ENCODE measurements around the gene UGT1A8. TPM values are rescaled to one million over a fixed set of nuclear protein-coding genes. Genes with fewer than 3 reads are reported as not detected.
A peak's percentile ranks its signal among the peaks of the same experiment; 100 is the strongest.

UGT1A8 gene
- total RNA-seq, 1 experiment from 2014 or later, result 0.17 TPM

- peak overlapping the region; percentile 4; the same call in 1 of the 2 replicates for H3K4me3 ChIP-seq
- peaks cover 36% of the 10 kb centered on the region for H3K79me2 ChIP-seq (ENCODE audit: low read depth)
- POLR2A ChIA-PET (ENCODE audit: unreplicated experiment), result interaction anchor here (0.5 to 1.7 kb wide), 3 partner anchors 26 to 201 kb away, joined by 3 to 14 read pairs (median 6); no protein-coding TSS in a partner anchor
- H2AFZ ChIP-seq, result no peak overlapping the region
- CTCF ChIA-PET, result no interaction called here
- no peaks in the 10 kb centered on the region for H4K20me1 ChIP-seq (ENCODE audit: insufficient read depth)
- no peaks in the 10 kb centered on the region for H3K27me3 ChIP-seq (ENCODE audit: insufficient read depth, low read depth)
- H3K4me2 ChIP-seq, result peak overlapping the region; percentile 96
- H3F3A ChIP-seq (ENCODE audit: insufficient read depth, low read depth), result peaks cover 63% of the 10 kb centered on the region
- peaks cover 35% of the 10 kb centered on the region for H3K4me1 ChIP-seq (replicated peaks; ENCODE audit: insufficient read depth)
- no TSS peak for BruUV-seq (replicated peaks)
- no peaks in the 10 kb centered on the region for H3K9me2 ChIP-seq (ENCODE audit: insufficient read depth)
- peak; percentile 25 to 80 for DNase-seq
- peaks cover 25% of the 10 kb centered on the region for H3K36me3 ChIP-seq (ENCODE audit: low read depth)
- TF ChIP-seq, protein P1, sequence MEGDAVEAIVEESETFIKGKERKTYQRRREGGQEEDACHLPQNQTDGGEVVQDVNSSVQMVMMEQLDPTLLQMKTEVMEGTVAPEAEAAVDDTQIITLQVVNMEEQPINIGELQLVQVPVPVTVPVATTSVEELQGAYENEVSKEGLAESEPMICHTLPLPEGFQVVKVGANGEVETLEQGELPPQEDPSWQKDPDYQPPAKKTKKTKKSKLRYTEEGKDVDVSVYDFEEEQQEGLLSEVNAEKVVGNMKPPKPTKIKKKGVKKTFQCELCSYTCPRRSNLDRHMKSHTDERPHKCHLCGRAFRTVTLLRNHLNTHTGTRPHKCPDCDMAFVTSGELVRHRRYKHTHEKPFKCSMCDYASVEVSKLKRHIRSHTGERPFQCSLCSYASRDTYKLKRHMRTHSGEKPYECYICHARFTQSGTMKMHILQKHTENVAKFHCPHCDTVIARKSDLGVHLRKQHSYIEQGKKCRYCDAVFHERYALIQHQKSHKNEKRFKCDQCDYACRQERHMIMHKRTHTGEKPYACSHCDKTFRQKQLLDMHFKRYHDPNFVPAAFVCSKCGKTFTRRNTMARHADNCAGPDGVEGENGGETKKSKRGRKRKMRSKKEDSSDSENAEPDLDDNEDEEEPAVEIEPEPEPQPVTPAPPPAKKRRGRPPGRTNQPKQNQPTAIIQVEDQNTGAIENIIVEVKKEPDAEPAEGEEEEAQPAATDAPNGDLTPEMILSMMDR (conservative IDR thresholded peaks at IDR 0.05), result no peak
- TF ChIP-seq EZH2 (IDR thresholded peaks at IDR 0.05; ENCODE audit: low read depth), result no peak
- intact Hi-C loops (cut with micrococcal nuclease; ENCODE audit: unreplicated experiment), result no loop called here
- H3K27ac ChIP-seq, result peak overlapping the region; percentile 97
- no peaks in the 10 kb centered on the region for H3K9me3 ChIP-seq (ENCODE audit: insufficient read depth, low read depth)
These were observed 72.1 kb downstream of the UGT1A8 start for GRCh38 chr2:233689501-233689900.

GRCh38 chr2:233690444-233690843 is 73.0 kb downstream of the UGT1A8 start:
- H3F3A ChIP-seq (ENCODE audit: insufficient read depth, low read depth), result peaks cover 72% of the 10 kb centered on the region
- no peak overlapping the region for H2AFZ ChIP-seq
- peak overlapping the region; percentile 96 for H3K4me2 ChIP-seq
- peaks cover 29% of the 10 kb centered on the region for H3K36me3 ChIP-seq (ENCODE audit: low read depth)
- peak overlapping the region; percentile 69; the same call in 1 of the 2 replicates for H3K4me3 ChIP-seq
- CTCF ChIA-PET, result interaction anchor here (0.6 to 0.7 kb wide), 2 partner anchors 47 to 309 kb away, joined by 3 read pairs; no protein-coding TSS in a partner anchor
- no peaks in the 10 kb centered on the region for H3K9me3 ChIP-seq (ENCODE audit: insufficient read depth, low read depth)
- no peaks in the 10 kb centered on the region for H4K20me1 ChIP-seq (ENCODE audit: insufficient read depth)
- H3K9me2 ChIP-seq (ENCODE audit: insufficient read depth), result no peaks in the 10 kb centered on the region
- peak; percentile 96 to 99 for DNase-seq
- H3K27ac ChIP-seq, result peak overlapping the region; percentile 97
- TF ChIP-seq EZH2 (IDR thresholded peaks at IDR 0.05; ENCODE audit: low read depth), result no peak
- TF ChIP-seq, protein P1 (conservative IDR thresholded peaks at IDR 0.05), result no peak
- H3K79me2 ChIP-seq (ENCODE audit: low read depth), result peaks cover 45% of the 10 kb centered on the region
- H3K27me3 ChIP-seq (ENCODE audit: insufficient read depth, low read depth), result no peaks in the 10 kb centered on the region
- POLR2A ChIA-PET (ENCODE audit: unreplicated experiment), result interaction anchor here (0.5 to 2.2 kb wide), 14 partner anchors 9 to 1422 kb away, joined by 3 to 53 read pairs (median 13); partner anchors contain the start of gene USP40
- peaks cover 37% of the 10 kb centered on the region for H3K4me1 ChIP-seq (replicated peaks; ENCODE audit: insufficient read depth)
- intact Hi-C loops (cut with micrococcal nuclease; ENCODE audit: unreplicated experiment), result loop anchor here (1.0 to 10.0 kb wide), 7 partner anchors 133 to 734 kb away; partner anchors contain the start of genes ATG16L1 and DGKD
- BruUV-seq (replicated peaks), result no TSS peak

- Histone ChIP-seq H3K4me1 (replicated peaks; ENCODE audit: insufficient read depth) (peaks cover 48% of the 10 kb centered on the region), H3K36me3 (ENCODE audit: low read depth) (peaks cover 41% of the 10 kb centered on the region), H3K79me2 (ENCODE audit: low read depth) (peaks cover 58% of the 10 kb centered on the region), H3K9me3 (ENCODE audit: insufficient read depth, low read depth) (no peaks in the 10 kb centered on the region), H3K4me2 (peak overlapping the region; percentile 96), H3K27ac (peak overlapping the region; percentile 97), H3K27me3 (ENCODE audit: insufficient read depth, low read depth) (no peaks in the 10 kb centered on the region), H3K4me3 (peak overlapping the region; percentile 69), H2AFZ (no peak overlapping the region), H4K20me1 (ENCODE audit: insufficient read depth) (no peaks in the 10 kb centered on the region), H3F3A (ENCODE audit: insufficient read depth, low read depth) (peaks cover 85% of the 10 kb centered on the region), H3K9me2 (ENCODE audit: insufficient read depth) (no peaks in the 10 kb centered on the region)
- CTCF ChIA-PET, result interaction anchor here (0.6 to 0.9 kb wide), 3 partner anchors 45 to 179 kb away, joined by 3 to 6 read pairs (median 3); no protein-coding TSS in a partner anchor
- peak; percentile 98 to 99 for DNase-seq
- TF ChIP-seq EZH2 (IDR thresholded peaks at IDR 0.05; ENCODE audit: low read depth), result no peak
- TF ChIP-seq, protein P1 (conservative IDR thresholded peaks at IDR 0.05), result no peak
- intact Hi-C loops (cut with micrococcal nuclease; ENCODE audit: unreplicated experiment), result loop anchor here (1.0 to 10.0 kb wide), 9 partner anchors 15 to 733 kb away; partner anchors contain the start of genes ATG16L1, DGKD and USP40
- POLR2A ChIA-PET (ENCODE audit: unreplicated experiment), result interaction anchor here (0.5 to 2.2 kb wide), 21 partner anchors 8 to 1237 kb away, joined by 3 to 53 read pairs (median 5); partner anchors contain the start of gene USP40
- BruUV-seq (replicated peaks), result TSS peak; percentile 58
These were observed 74.3 kb downstream of the UGT1A8 start for GRCh38 chr2:233691443-233692433.
